ENCODE measurements around the gene ATP2B1.
A peak's percentile ranks its signal among the peaks of the same experiment; 100 is the strongest.

Gene ATP2B1

DNA sequence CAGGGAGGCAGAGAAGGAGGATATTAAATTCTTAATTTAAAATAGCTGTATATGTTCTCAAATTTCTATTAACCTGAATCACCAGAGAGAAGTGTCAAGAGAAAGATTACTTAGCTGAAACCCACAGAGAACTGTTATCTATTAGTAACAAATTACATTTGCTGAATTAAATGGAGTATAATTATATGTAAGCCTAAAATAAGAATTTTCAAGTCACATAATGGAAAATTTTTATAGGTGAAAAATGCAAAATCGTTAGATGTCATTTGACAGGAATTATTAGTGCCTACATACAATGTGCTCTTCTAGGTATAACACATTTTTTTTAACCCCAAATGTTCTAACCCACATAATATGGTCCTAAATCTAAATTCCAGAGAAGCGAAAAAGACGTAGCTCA lies 4.1 kb upstream of the ATP2B1 start:
- H3K27me3 ChIP-seq (ENCODE audit: control insufficient read depth, insufficient read depth, low read length) = peaks cover 1% of the 10 kb centered on the region; the same call in 1 of the 2 replicates
- WGBS (ENCODE audit: insufficient coverage, insufficient read length) = no CpG with 5 or more reads among the region's 3 CpGs
- no peaks in the 10 kb centered on the region for H3K36me3 ChIP-seq (ENCODE audit: control insufficient read depth, insufficient read depth, low read length)
- H3K4me1 ChIP-seq (ENCODE audit: control insufficient read depth, insufficient read depth, low read length) = no peaks in the 10 kb centered on the region
- no peak for DNase-seq (ENCODE audit: low read depth, low spot score)
- H3K9me3 ChIP-seq (ENCODE audit: control insufficient read depth, insufficient read depth, low read length) = no peaks in the 10 kb centered on the region
- H3K27ac ChIP-seq (ENCODE audit: low read length) = no peak overlapping the region
- no peak overlapping the region for H3K4me3 ChIP-seq (ENCODE audit: low read length)

DNA sequence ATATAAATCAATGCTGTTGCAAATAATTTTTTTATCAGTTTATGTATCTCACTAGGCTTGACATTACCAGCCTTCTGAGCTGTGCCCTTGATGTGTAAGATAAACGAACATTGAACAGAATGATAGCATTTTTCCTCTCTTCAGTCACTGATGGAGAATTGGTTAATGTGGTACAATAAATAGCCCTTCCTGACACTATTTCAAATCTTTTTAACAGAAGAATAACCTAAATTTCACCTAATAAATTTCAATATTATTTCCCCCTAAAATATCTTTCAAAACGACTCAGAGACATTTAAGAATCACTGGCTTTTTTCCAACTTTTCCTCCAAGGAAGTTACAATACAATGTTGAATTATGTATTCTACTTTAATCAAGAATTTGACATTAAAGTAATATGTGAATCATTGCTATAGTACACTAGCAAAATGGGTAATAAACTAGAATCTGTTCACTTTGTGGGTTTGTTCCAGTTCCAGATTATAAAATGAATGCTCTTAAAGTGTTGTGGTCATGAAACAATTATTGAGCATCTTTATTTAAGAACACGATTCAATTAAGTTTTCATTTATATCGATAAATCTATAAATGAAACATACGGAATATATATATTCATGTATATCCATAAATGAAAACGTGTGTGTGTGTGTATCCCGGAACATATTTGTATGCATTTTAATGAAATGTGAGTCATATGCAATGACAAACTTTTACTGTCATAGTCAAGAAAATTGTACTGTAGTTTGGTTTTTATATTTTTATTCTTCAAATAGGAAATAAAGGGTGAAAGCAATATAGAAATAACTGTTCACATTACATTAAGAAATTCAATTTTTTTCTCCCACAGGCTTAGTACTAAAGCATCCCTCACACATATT lies 2.5 kb upstream of the ATP2B1 start:
- WGBS (ENCODE audit: insufficient coverage, insufficient read length) = 100% methylated on average over 1 of the region's 7 CpGs
- no peaks in the 10 kb centered on the region for H3K36me3 ChIP-seq (ENCODE audit: control insufficient read depth, insufficient read depth, low read length)
- H3K9me3 ChIP-seq (ENCODE audit: control insufficient read depth, insufficient read depth, low read length) = no peaks in the 10 kb centered on the region
- peaks cover 5% of the 10 kb centered on the region; the same call in 1 of the 2 replicates for H3K27me3 ChIP-seq (ENCODE audit: control insufficient read depth, insufficient read depth, low read length)
- no peaks in the 10 kb centered on the region for H3K4me1 ChIP-seq (ENCODE audit: control insufficient read depth, insufficient read depth, low read length)
- no peak for DNase-seq (ENCODE audit: low read depth, low spot score)
- no peak overlapping the region for H3K4me3 ChIP-seq (ENCODE audit: low read length)
- H3K27ac ChIP-seq (ENCODE audit: low read length) = no peak overlapping the region

DNA sequence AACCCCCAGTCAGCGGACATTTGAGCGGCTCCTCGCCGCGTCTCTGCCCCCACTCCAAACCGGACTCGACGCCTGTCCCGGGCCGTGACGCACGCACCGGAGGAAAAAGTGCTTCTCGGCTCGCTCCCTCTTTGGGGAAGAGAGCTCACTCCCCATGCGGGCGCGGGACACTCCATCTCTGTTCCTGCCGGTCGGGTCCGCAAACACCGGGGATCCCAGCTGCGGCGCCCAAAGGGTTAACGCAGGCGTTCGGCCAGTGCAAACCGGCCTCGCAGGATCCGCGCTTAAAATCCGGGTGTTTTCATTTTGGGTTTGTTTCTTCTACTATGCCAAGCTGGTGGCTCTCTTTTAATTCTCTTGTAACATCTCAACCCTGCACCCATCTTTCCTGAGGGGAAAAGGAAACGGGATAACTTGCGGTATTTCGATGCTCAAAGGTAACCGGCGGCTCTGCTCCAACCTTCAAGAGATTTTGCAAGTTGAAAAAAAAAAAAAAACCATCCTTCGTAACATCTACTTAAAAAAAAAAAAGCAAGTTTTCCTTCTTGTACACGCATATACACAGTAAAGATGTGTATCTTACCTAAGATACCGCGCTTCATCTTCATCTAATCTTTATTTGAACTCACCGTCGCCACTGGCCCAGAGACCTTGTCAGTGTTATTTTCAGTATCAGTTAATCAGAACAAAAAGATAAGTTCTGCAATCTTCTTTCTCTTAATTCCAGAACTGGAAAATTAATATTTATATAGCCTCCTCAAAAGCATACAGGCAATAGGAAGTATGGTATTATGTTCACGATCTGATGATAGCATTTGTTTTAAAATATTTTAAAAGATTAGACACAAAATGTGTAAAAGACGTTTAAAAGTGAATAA lies 1.6 kb upstream of the ATP2B1 start:
- Histone ChIP-seq H3K4me3 (ENCODE audit: low read length) (peak overlapping the region; percentile 85), H3K9me3 (ENCODE audit: control insufficient read depth, insufficient read depth, low read length) (no peaks in the 10 kb centered on the region), H3K27ac (ENCODE audit: low read length) (no peak overlapping the region), H3K36me3 (ENCODE audit: control insufficient read depth, insufficient read depth, low read length) (no peaks in the 10 kb centered on the region), H3K4me1 (ENCODE audit: control insufficient read depth, insufficient read depth, low read length) (no peaks in the 10 kb centered on the region), H3K27me3 (ENCODE audit: control insufficient read depth, insufficient read depth, low read length) (peaks cover 5% of the 10 kb centered on the region; the same call in 1 of the 2 replicates)
- 100% methylated on average over 1 of the region's 45 CpGs for WGBS (ENCODE audit: insufficient coverage, insufficient read length)
- no peak for DNase-seq (ENCODE audit: low read depth, low spot score)

DNA sequence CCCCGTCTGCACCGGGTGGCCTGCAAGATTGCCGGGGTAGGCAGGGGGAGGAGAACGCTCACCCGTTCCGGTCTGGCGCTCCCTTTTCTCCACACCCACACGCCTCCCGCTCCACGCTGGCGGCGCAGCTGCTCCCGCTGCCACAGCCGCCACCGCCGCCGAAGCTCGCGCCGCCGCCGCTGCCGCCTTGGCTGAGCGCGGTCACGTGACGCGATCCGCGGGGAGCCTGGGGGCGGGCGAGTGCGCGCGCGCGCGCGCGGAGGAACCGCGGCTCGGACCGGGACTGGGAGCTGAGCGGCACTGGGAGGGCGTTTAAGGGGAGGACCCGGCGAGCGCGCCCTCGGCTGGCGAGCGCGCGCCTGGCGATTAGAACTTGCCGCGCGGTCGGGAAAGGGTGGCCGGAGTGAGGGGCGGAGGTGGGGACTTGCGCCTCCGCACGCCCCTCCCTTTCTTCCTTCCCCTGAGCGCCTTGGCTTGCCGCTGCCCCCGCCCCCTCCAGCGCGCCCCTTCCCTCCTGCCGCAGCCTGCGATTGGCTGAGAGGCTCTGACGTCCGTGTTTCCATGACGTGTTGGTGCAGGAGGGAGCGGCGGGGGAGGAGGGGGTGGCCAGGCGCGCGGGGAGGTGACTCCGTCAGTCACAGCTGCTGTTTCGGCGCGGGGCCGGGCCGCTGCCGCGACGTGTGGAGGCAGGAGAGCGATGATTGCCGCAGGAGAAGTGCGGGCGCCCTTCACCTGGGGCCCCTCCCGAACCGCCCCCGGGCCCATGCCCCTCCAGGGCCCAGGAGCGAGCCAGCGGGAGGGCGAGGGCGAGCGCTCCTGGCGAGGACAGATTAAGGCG lies 738 bp upstream of the ATP2B1 start:
- Histone ChIP-seq H3K4me1 (ENCODE audit: control insufficient read depth, insufficient read depth, low read length) (no peaks in the 10 kb centered on the region), H3K4me3 (ENCODE audit: low read length) (peak overlapping the region; percentile 85), H3K9me3 (ENCODE audit: control insufficient read depth, insufficient read depth, low read length) (no peaks in the 10 kb centered on the region), H3K27me3 (ENCODE audit: control insufficient read depth, insufficient read depth, low read length) (peaks cover 5% of the 10 kb centered on the region; the same call in 1 of the 2 replicates), H3K36me3 (ENCODE audit: control insufficient read depth, insufficient read depth, low read length) (no peaks in the 10 kb centered on the region), H3K27ac (ENCODE audit: low read length) (no peak overlapping the region)
- no CpG with 5 or more reads among the region's 103 CpGs for WGBS (ENCODE audit: insufficient coverage, insufficient read length)
- DNase-seq (ENCODE audit: low read depth, low spot score) = peak; percentile 90

DNA sequence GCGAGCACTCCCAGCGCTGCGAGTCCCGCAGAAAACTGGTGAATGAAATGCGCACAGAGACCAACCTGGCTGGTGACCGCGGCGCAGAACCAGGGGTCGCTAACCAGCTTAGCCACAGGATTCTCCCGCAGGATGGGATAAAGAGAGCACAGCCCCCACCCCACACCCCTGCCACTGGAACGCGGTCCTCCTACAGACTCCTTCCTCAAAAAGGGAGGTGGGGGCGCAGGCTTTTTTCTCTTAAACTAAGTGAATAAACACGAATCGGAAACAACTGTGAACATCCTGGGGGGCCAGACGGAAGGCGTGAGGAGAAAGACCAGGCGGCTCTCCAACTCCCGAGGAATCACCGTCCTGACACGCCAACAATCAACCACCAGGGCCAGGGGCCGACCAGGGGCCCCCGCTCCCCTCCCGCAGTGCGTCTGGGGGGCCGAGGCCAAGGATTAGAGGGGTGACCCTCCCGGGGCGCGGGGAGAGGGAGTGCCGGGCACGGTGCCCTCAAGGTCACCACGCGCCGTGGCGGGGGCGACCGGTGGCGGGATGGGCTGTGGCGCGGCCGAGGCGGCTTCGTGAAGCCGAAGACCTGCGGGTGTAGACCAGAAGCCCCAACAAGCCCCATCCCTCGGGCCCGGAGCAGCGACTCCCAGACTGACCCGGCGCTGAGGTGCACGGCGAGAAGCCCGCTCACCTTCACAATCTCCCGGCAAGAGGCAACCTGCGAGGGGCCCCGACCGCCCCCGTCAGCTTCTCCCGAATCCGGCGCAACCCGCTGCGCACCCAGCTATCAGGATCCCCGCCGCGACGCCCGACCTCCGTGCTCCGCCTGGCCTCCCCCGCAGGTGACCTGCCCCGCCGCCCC lies 704 bp downstream of the ATP2B1 start:
- WGBS (ENCODE audit: insufficient coverage, insufficient read length) = no CpG with 5 or more reads among the region's 73 CpGs
- Histone ChIP-seq H3K4me3 (ENCODE audit: low read length) (peak overlapping the region; percentile 85), H3K9me3 (ENCODE audit: control insufficient read depth, insufficient read depth, low read length) (no peaks in the 10 kb centered on the region), H3K27me3 (ENCODE audit: control insufficient read depth, insufficient read depth, low read length) (peaks cover 5% of the 10 kb centered on the region; the same call in 1 of the 2 replicates), H3K27ac (ENCODE audit: low read length) (no peak overlapping the region), H3K4me1 (ENCODE audit: control insufficient read depth, insufficient read depth, low read length) (no peaks in the 10 kb centered on the region), H3K36me3 (ENCODE audit: control insufficient read depth, insufficient read depth, low read length) (no peaks in the 10 kb centered on the region)
- DNase-seq (ENCODE audit: low read depth, low spot score) = no peak

DNA sequence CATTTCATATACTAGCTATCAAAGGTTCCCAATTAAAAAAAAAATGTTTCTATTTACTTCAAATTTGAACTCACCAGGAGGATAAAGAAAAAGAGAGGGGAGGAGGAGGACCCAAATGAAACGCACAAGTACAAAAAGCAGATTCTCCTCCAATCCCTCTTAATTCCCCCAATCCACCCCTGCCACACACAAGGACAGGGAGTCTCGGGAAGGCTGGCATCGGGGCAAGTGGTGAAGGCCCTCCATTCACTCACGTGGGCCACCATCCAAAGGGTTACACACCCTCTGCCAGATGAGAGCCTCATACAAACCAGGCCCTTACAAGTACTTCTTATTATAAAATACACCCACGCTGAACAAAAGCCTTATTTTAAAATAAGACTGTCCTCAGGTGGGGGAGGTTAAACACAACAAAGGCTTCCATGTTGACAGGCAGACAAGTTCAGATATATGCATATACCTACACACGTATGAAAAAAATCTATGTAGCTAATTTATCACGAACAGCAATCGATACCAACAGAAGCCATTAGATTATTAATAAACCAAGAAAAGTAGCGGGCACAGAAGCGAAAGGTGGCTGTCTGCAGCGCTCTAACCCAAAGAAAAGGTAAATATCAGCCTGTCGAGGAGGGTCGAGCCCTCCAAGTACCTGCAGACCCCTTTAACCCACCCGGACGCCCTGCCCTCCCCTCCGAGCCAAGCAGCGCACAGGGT lies 1.5 kb downstream of the ATP2B1 start:
- Histone ChIP-seq H3K9me3 (ENCODE audit: control insufficient read depth, insufficient read depth, low read length) (no peaks in the 10 kb centered on the region), H3K36me3 (ENCODE audit: control insufficient read depth, insufficient read depth, low read length) (no peaks in the 10 kb centered on the region), H3K27me3 (ENCODE audit: control insufficient read depth, insufficient read depth, low read length) (peaks cover 5% of the 10 kb centered on the region; the same call in 1 of the 2 replicates), H3K4me3 (ENCODE audit: low read length) (peak overlapping the region; percentile 85; the same call in 1 of the 2 replicates), H3K27ac (ENCODE audit: low read length) (no peak overlapping the region), H3K4me1 (ENCODE audit: control insufficient read depth, insufficient read depth, low read length) (no peaks in the 10 kb centered on the region)
- DNase-seq (ENCODE audit: low read depth, low spot score) = no peak
- WGBS (ENCODE audit: insufficient coverage, insufficient read length) = no CpG with 5 or more reads among the region's 17 CpGs

DNA sequence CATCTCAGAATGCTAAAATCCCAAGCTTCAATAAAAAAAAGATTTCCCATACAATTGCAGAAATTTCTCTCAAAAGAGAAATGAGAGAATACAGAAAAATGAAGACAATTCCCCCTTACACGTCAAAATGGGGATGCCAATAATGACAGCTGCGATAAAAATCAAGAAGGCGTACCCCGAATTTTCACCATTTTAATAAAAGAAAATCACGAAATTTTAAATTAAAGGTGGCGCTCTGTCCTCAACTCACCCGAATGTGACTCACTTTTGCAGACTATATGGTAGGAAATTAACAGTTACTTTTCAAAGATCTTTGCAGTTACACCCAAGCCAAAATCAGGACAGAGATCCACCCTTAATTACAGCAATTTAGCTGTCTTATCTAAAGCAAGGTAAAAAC lies 2.1 kb downstream of the ATP2B1 start:
- no peak overlapping the region for H3K27ac ChIP-seq (ENCODE audit: low read length)
- no CpG with 5 or more reads among the region's 7 CpGs for WGBS (ENCODE audit: insufficient coverage, insufficient read length)
- H3K4me1 ChIP-seq (ENCODE audit: control insufficient read depth, insufficient read depth, low read length) = no peaks in the 10 kb centered on the region
- H3K9me3 ChIP-seq (ENCODE audit: control insufficient read depth, insufficient read depth, low read length) = no peaks in the 10 kb centered on the region
- H3K36me3 ChIP-seq (ENCODE audit: control insufficient read depth, insufficient read depth, low read length) = no peaks in the 10 kb centered on the region
- no peak overlapping the region for H3K4me3 ChIP-seq (ENCODE audit: low read length)
- peaks cover 5% of the 10 kb centered on the region; the same call in 1 of the 2 replicates for H3K27me3 ChIP-seq (ENCODE audit: control insufficient read depth, insufficient read depth, low read length)
- no peak for DNase-seq (ENCODE audit: low read depth, low spot score)

DNA sequence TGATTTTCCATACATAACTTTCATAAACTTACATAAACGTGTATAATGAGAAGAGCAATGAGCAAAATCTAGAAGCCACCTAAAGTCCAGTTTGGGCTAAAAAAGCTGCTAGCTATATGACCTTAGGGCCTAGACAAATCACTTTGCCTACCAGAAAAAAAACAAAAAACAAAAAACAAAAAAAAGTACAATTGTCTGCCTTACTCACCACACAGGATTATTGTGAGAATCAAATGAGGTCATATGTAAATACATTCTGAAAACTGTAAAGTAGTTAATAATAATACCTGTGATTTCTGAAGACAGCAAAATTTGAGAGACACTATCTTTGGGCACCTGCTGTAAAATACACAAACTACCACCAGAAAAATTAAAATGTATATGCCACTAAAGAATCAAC lies 4.2 kb downstream of the ATP2B1 start:
- no peak overlapping the region for H3K27ac ChIP-seq (ENCODE audit: low read length)
- WGBS (ENCODE audit: insufficient coverage, insufficient read length) = 100% methylated on average over 1 of the region's 1 CpG
- no peak for DNase-seq (ENCODE audit: low read depth, low spot score)
- H3K36me3 ChIP-seq (ENCODE audit: control insufficient read depth, insufficient read depth, low read length) = no peaks in the 10 kb centered on the region
- H3K4me1 ChIP-seq (ENCODE audit: control insufficient read depth, insufficient read depth, low read length) = no peaks in the 10 kb centered on the region
- no peaks in the 10 kb centered on the region for H3K9me3 ChIP-seq (ENCODE audit: control insufficient read depth, insufficient read depth, low read length)
- H3K27me3 ChIP-seq (ENCODE audit: control insufficient read depth, insufficient read depth, low read length) = peaks cover 4% of the 10 kb centered on the region; the same call in 1 of the 2 replicates
- H3K4me3 ChIP-seq (ENCODE audit: low read length) = no peak overlapping the region

DNA sequence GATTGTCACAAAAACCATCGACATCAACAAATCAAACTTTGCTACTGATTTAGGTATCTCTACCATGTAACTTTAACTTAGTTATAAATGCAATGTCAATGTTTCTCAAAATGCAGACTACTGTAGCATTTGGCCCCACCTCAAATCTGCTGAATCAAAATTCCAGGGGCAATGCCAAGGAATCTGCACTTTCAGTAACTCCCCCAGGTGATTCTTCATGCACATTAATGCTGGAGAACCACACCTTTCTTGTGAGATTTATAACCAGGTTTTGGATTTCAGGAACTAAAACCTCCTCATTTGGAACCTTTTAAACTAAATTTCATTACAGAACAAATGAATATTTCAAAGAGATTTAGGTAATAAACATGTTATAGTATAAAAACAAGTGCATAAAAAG lies 4.9 kb downstream of the ATP2B1 start:
- H3K4me3 ChIP-seq (ENCODE audit: low read length) = no peak overlapping the region
- no peaks in the 10 kb centered on the region for H3K9me3 ChIP-seq (ENCODE audit: control insufficient read depth, insufficient read depth, low read length)
- peaks cover 4% of the 10 kb centered on the region; the same call in 1 of the 2 replicates for H3K27me3 ChIP-seq (ENCODE audit: control insufficient read depth, insufficient read depth, low read length)
- H3K4me1 ChIP-seq (ENCODE audit: control insufficient read depth, insufficient read depth, low read length) = no peaks in the 10 kb centered on the region
- no peaks in the 10 kb centered on the region for H3K36me3 ChIP-seq (ENCODE audit: control insufficient read depth, insufficient read depth, low read length)
- no peak overlapping the region for H3K27ac ChIP-seq (ENCODE audit: low read length)
- no CpG with 5 or more reads among the region's 1 CpG for WGBS (ENCODE audit: insufficient coverage, insufficient read length)
- no peak for DNase-seq (ENCODE audit: low read depth, low spot score)

Data from iPS DF 6.9 (cell line).